HEK293 (cell line): ENCODE results near the gene RCOR2.
A peak's percentile ranks its signal among the peaks of the same experiment; 100 is the strongest.

Experiments
- CTCF ChIA-PET: fragments of 350-600 bp; formaldehyde crosslinking; extraction: SDS; loops from one replicate; lab custom pipeline; 2021; ENCODE audit warnings: antibody characterized with exemption; lab: Yijun Ruan, JAX
- POLR2A ChIA-PET: fragments of 300-600 bp; formaldehyde crosslinking; extraction: SDS; loops from one replicate; lab custom pipeline; 2020; ENCODE audit warnings: antibody characterized with exemption, inconsistent platforms; lab: Yijun Ruan, JAX
- H3K27ac ChIP-seq: fragments of 200-500 bp; sonication (Bioruptor generic); 2 replicates; pipeline ENCODE4 v1.5.1; 2014; ENCODE audit warnings: low read depth, low read length, control low read depth, inconsistent platforms; ENCODE audit errors: extremely low read depth
- H3K36me3 ChIP-seq, 2 experiments: fragments of 200-500 bp in 1 of 2; sonication (Bioruptor generic) in 1 of 2; 1 replicate in 1 of 2; 2 replicates in 1 of 2; pipeline ENCODE4 v1.5.1; 2014 to 2017; ENCODE audit warnings: inconsistent platforms in 2 of 2, low read length in 2 of 2; ENCODE audit not compliant: control insufficient read depth in 2 of 2, insufficient read depth in 1 of 2
- H3K4me1 ChIP-seq: fragments of 200-500 bp; sonication (Bioruptor generic); 2 replicates; pipeline ENCODE4 v1.5.1; 2014; ENCODE audit warnings: mild to moderate bottlenecking, low read length, inconsistent platforms; ENCODE audit not compliant: control insufficient read depth, insufficient read depth
- H3K4me3 ChIP-seq: 2 replicates; pipeline ENCODE4 v1.5.1; 2011; ENCODE audit warnings: low read depth, mild to moderate bottlenecking, control low read depth, low read length, moderate library complexity
- H3K9me3 ChIP-seq: fragments of 200-500 bp; sonication (Bioruptor generic); 2 replicates; pipeline ENCODE4 v1.5.1; 2014; ENCODE audit warnings: low read depth, low read length, inconsistent platforms; ENCODE audit not compliant: control insufficient read depth, insufficient read depth
- EGR2 ChIP-seq: fragments of 450-650 bp; formaldehyde crosslinking; IDR thresholded peaks from 2 replicates; pipeline ENCODE4 v1.5.1; 2016; ENCODE audit warnings: low read depth, missing biosample characterization, missing genetic modification characterization
- GLIS1 ChIP-seq: fragments of 450-650 bp; formaldehyde crosslinking; IDR thresholded peaks from 2 replicates; pipeline ENCODE4 v1.5.1; 2016; ENCODE audit warnings: missing biosample characterization, missing genetic modification characterization
- HOXA7 ChIP-seq: sonication (generic); formaldehyde crosslinking; IDR thresholded peaks from 2 replicates; pipeline ENCODE4 v1.8.1; 2022; ENCODE audit warnings: missing genetic modification reagents, borderline replicate concordance
- INSM2 ChIP-seq: fragments of 450-650 bp; formaldehyde crosslinking; IDR thresholded peaks from 2 replicates; pipeline ENCODE4 v1.5.1; 2016; ENCODE audit warnings: missing biosample characterization, missing genetic modification characterization
- PBX3 ChIP-seq: sonication (generic); formaldehyde crosslinking; IDR thresholded peaks from 2 replicates; pipeline ENCODE4 v1.8.1; 2022; ENCODE audit warnings: mild to moderate bottlenecking, moderate library complexity, missing genetic modification reagents
- PRDM4 ChIP-seq: fragments of 450-650 bp; formaldehyde crosslinking; IDR thresholded peaks from 2 replicates; pipeline ENCODE4 v1.5.1; 2017; ENCODE audit warnings: missing biosample characterization, missing genetic modification characterization
- PRDM6 ChIP-seq: fragments of 450-650 bp; formaldehyde crosslinking; IDR thresholded peaks from 2 replicates; pipeline ENCODE4 v1.5.1; 2017; ENCODE audit warnings: missing biosample characterization, missing genetic modification characterization
- REST ChIP-seq: fragments of 450-650 bp; formaldehyde crosslinking; IDR thresholded peaks from 2 replicates; pipeline ENCODE4 v1.5.1; 2016; ENCODE audit warnings: missing biosample characterization, missing genetic modification characterization
- ZBTB48 ChIP-seq: fragments of 450-650 bp; formaldehyde crosslinking; IDR thresholded peaks from 2 replicates; pipeline ENCODE4 v1.5.1; 2016; ENCODE audit warnings: missing biosample characterization, missing genetic modification characterization
- ZBTB7A ChIP-seq: fragments of 450-650 bp; formaldehyde crosslinking; IDR thresholded peaks from 2 replicates; pipeline ENCODE4 v1.5.1; 2016; ENCODE audit warnings: low read depth, missing biosample characterization, missing genetic modification characterization
- ZBTB8A ChIP-seq: fragments of 450-650 bp; formaldehyde crosslinking; IDR thresholded peaks from 2 replicates; pipeline ENCODE4 v1.5.1; 2016; ENCODE audit warnings: missing biosample characterization, missing genetic modification characterization
- ZEB2 ChIP-seq: fragments of 450-650 bp; formaldehyde crosslinking; IDR thresholded peaks from 2 replicates; pipeline ENCODE4 v1.5.1; 2016; ENCODE audit warnings: missing biosample characterization, missing genetic modification characterization
- ZIC2 ChIP-seq: fragments of 450-650 bp; formaldehyde crosslinking; IDR thresholded peaks from 2 replicates; pipeline ENCODE4 v1.5.1; 2016; ENCODE audit warnings: missing biosample characterization, missing genetic modification characterization
- ZNF24 ChIP-seq: fragments of 450-650 bp; formaldehyde crosslinking; IDR thresholded peaks from 2 replicates; pipeline ENCODE4 v1.5.1; 2016; ENCODE audit warnings: missing biosample characterization, missing genetic modification characterization
- ZNF426 ChIP-seq: fragments of 450-650 bp; formaldehyde crosslinking; IDR thresholded peaks from 2 replicates; pipeline ENCODE4 v1.5.1; 2017; ENCODE audit warnings: missing biosample characterization, missing genetic modification characterization, mild to moderate bottlenecking, inconsistent platforms, moderate library complexity
- ZNF76 ChIP-seq: fragments of 450-650 bp; formaldehyde crosslinking; IDR thresholded peaks from 2 replicates; pipeline ENCODE4; 2016; ENCODE audit warnings: low read depth, missing biosample characterization, missing genetic modification characterization, borderline replicate concordance
- ZNF768 ChIP-seq: fragments of 450-650 bp; formaldehyde crosslinking; IDR thresholded peaks from 2 replicates; pipeline ENCODE4 v1.5.1; 2018; ENCODE audit warnings: missing biosample characterization, mild to moderate bottlenecking, missing genetic modification characterization
- ZNF777 ChIP-seq: fragments of 450-650 bp; formaldehyde crosslinking; IDR thresholded peaks from 2 replicates; pipeline ENCODE4 v1.5.1; 2017; ENCODE audit warnings: missing biosample characterization, missing genetic modification characterization, borderline replicate concordance
- ZSCAN16 ChIP-seq: fragments of 450-650 bp; formaldehyde crosslinking; IDR thresholded peaks from 2 replicates; pipeline ENCODE4 v1.5.1; 2016; ENCODE audit warnings: missing biosample characterization, missing genetic modification characterization
- ZSCAN23 ChIP-seq: fragments of 450-650 bp; formaldehyde crosslinking; IDR thresholded peaks from 2 replicates; pipeline ENCODE4 v1.5.1; 2016; ENCODE audit warnings: missing biosample characterization, missing genetic modification characterization

The RCOR2 gene

GRCh38 chr11:63941901-63942300 lies 24.9 kb upstream of the RCOR2 start:
- TF ChIP-seq ZSCAN16 (tag by site-specific recombination) (0 out of 2 replicates have a peak, but pooled peaks have one; percentile 22), ZIC2 (no peak), ZBTB7A (tag by site-specific recombination) (no peak), ZNF24 (no peak), HOXA7 (CRISPR knock-in tag) (no peak), ZNF768 (tag by site-specific recombination) (no peak), PRDM6 (peak; percentile 70), INSM2 (tag by site-specific recombination) (no peak)
- POLR2A ChIA-PET = interaction anchor here (1.4 kb wide), 1 partner anchor 24 kb away, joined by 3 read pairs; the partner anchor contains the start of gene RCOR2
- Histone ChIP-seq H3K36me3 (peaks cover 4 to 43% of the 10 kb centered on the region in 2 experiments; a peak in 2 of 3 replicates), H3K4me1 (no peaks in the 10 kb centered on the region), H3K4me3 (no peak overlapping the region), H3K27ac (no peak overlapping the region), H3K9me3 (no peaks in the 10 kb centered on the region)
- CTCF ChIA-PET = interaction anchor here (0.6 to 1.2 kb wide), 2 partner anchors 174 to 205 kb away, joined by 3 read pairs; partner anchors contain the start of gene ZFTA

- TF ChIP-seq ZNF777 = no peak
- ChIA-PET POLR2A (no interaction called here), CTCF (no interaction called here)
- H3K4me1 ChIP-seq = no peaks in the 10 kb centered on the region
- H3K36me3 ChIP-seq = peaks cover 0 to 32% of the 10 kb centered on the region in 2 experiments; a peak in 1 of 3 replicates
- H3K27ac ChIP-seq = no peak overlapping the region
- H3K9me3 ChIP-seq = no peaks in the 10 kb centered on the region
- H3K4me3 ChIP-seq = no peak overlapping the region
These were observed 23.8 kb upstream of the RCOR2 start for GRCh38 chr11:63940786-63941185.

GRCh38 chr11:63939397-63939891 lies 22.5 kb upstream of the RCOR2 start:
- Histone ChIP-seq H3K4me1 (no peaks in the 10 kb centered on the region), H3K36me3 (peaks cover 0 to 29% of the 10 kb centered on the region in 2 experiments; a peak in 1 of 3 replicates), H3K27ac (peak overlapping the region; percentile 25; the same call in 1 of the 2 replicates), H3K9me3 (no peaks in the 10 kb centered on the region), H3K4me3 (peak overlapping the region; percentile 90)
- ChIA-PET POLR2A (interaction anchor here (0.5 to 1.9 kb wide), 4 partner anchors 20 to 247 kb away, joined by 3 to 9 read pairs (median 5); no protein-coding TSS in a partner anchor), CTCF (interaction anchor here (0.7 kb wide), 1 partner anchor 22 kb away, joined by 3 read pairs; the partner anchor contains the start of gene RCOR2)
- TF ChIP-seq PBX3 (CRISPR knock-in tag) (no peak), ZBTB48 (tag by site-specific recombination) (no peak), ZSCAN16 (tag by site-specific recombination) (no peak), ZBTB8A (tag by site-specific recombination) (no peak), PRDM4 (no peak), ZNF426 (no peak), ZSCAN23 (tag by site-specific recombination) (no peak), ZIC2 (peak; percentile 58; the same call in 1 of the 2 replicates), EGR2 (tag by site-specific recombination) (no peak), REST (no peak), ZNF76 (tag by site-specific recombination) (no peak), GLIS1 (peak; percentile 72), ZEB2 (peak; percentile 21; the same call in 1 of the 2 replicates)
